Stimulated activated CD8-positive, alpha-beta memory T cell treated with anti-CD3 and anti-CD28 coated beads, Interleukin-7, amount 100 ng/mL, for 24 hours (primary cell): ENCODE measurements around the gene SCAANT1.

Source experiments
- DNase-seq: peaks from one replicate; pipeline ENCODE4 v3.0.0-alpha.2; 2020; ENCODE audit warnings: low read depth

The SCAANT1 gene

GRCh38 chr3:63934041-63934866 is 22.1 kb upstream of the SCAANT1 start:
- DNase-seq, result no peak

- DNase-seq, result no peak
These were observed 21.3 kb upstream of the SCAANT1 start for GRCh38 chr3:63933459-63933858.

- no peak for DNase-seq
These were observed 20.5 kb upstream of the SCAANT1 start for GRCh38 chr3:63932509-63933212.

- DNase-seq, result no peak
These were observed 19.1 kb upstream of the SCAANT1 start for GRCh38 chr3:63931290-63931689.

- no peak for DNase-seq
These were observed 15.5 kb upstream of the SCAANT1 start for GRCh38 chr3:63927422-63928280.

GRCh38 chr3:63926309-63926708 is 14.1 kb upstream of the SCAANT1 start:
- no peak for DNase-seq

GRCh38 chr3:63922491-63923199 is 10.5 kb upstream of the SCAANT1 start:
- no peak for DNase-seq

GRCh38 chr3:63921741-63922482 is 9.7 kb upstream of the SCAANT1 start:
- no peak for DNase-seq

- no peak for DNase-seq
These were observed 7.8 kb upstream of the SCAANT1 start for GRCh38 chr3:63920001-63920400.

- no peak for DNase-seq
These were observed 6.1 kb upstream of the SCAANT1 start for GRCh38 chr3:63918321-63918720.

GRCh38 chr3:63914312-63914711 is 2.1 kb upstream of the SCAANT1 start:
- no peak for DNase-seq

- peak; percentile 16 for DNase-seq
These were observed 795 bp upstream of the SCAANT1 start for GRCh38 chr3:63912768-63913588.

- no peak for DNase-seq
These were observed 692 bp downstream of the SCAANT1 start for GRCh38 chr3:63911509-63911872.

- no peak for DNase-seq
These were observed 1.3 kb downstream of the SCAANT1 start for GRCh38 chr3:63910891-63911290.

GRCh38 chr3:63910001-63910400 is 2.2 kb downstream of the SCAANT1 start:
- no peak for DNase-seq

- DNase-seq, result no peak
These were observed 2.8 kb downstream of the SCAANT1 start for GRCh38 chr3:63909431-63909830.

- DNase-seq, result no peak
These were observed 3.4 kb downstream of the SCAANT1 start for GRCh38 chr3:63908776-63909175.

GRCh38 chr3:63908081-63908736 is 4.0 kb downstream of the SCAANT1 start:
- DNase-seq, result no peak

GRCh38 chr3:63905731-63906620 is 6.2 kb downstream of the SCAANT1 start:
- no peak for DNase-seq
